Fibroblast of skin of left biceps (primary cell): ENCODE results near the gene KLB.

Experiments used
- DNase-seq, 2 experiments: peaks; one replicate each; pipeline ENCODE4 v3.0.0-alpha.2; 2013; ENCODE audit warnings: low read depth in 2 of 2

The KLB gene

GRCh38 chr4:39464886-39465501 lies 58.3 kb downstream of the KLB start:
- peak; percentile 58 to 59 for DNase-seq

- no peak for DNase-seq
These were observed 60.0 kb downstream of the KLB start for GRCh38 chr4:39466747-39467146.

DNA sequence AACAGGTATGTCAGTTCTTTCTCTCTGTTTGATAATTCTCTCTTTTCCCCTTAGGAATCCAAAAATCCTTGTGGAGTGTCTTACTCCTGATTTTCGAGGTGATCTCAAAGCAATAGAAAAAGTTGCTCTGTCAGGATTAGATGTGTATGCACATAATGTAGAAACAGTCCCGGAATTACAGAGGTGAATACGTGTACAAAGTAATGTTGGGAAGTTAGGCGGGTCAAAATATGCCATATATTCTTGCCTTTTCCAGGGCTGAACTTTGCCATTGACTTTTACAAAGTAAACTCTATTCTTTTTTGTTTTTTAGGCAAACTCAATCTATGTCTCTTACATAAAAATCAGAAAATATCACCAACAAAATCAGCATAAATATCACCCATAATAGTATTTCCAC lies 60.7 kb downstream of the KLB start:
- no peak for DNase-seq

GRCh38 chr4:39469429-39470077 lies 62.8 kb downstream of the KLB start:
- peak; percentile 61 to 64 for DNase-seq

DNA sequence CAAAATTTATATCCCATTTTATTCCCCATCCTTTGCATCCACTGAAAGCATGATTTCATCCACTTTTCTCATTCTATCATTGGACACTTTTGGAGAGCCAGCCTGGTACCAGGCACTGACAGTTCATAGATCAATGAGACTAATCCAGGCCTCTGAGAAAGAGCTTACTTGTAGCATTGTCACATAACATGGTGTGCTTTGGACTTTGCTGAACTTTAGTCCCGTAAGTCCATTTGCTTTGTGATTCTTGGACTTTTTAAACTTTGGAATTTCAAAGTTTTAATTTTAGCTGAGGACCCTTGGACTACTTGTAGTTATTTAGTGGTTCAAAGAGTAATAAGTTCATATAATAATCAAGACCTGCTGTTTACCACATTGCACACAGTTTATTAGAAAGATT lies 63.7 kb downstream of the KLB start:
- no peak for DNase-seq

DNA sequence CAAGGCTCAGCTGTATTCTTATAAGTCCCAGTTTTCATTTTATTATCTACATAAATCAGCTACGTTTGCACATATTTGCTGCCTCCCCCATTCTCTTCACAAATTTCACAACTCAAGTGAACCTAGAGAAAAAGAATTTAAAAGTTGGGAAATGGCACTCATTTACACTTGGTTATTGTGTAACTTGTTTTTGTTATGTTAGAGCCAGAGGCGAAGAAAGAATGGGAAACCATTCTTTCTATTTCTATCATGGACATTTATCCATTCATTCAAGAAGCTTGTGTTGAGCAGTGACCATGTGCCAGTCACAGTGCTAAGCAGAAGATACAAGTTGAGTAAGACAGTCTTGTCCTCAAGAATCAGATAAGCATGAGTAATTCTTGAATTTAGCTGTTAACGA lies 65.7 kb downstream of the KLB start:
- DNase-seq, result no peak

- DNase-seq, result no peak
These were observed 69.6 kb downstream of the KLB start for GRCh38 chr4:39476187-39476895.

DNA sequence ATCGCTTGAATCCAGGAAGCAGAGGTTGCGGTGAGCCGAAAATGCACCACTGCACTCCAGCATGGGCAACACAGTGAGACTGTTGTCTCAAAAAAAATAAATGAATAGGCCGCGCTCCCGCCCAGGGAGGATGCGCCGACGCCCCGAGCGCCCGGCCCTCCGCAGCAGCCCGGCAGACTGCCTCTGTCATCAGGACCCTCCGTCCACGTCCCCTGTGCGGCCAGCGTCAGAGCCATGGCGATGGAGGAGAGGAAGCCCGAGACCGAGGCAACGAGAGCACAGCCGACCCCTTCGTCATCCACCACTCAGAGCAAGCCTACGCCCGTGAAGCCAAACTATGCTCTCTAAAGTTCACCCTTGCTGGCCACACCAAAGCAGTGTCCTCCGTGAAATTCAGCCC lies 73.5 kb downstream of the KLB start:
- DNase-seq, result no peak

GRCh38 chr4:39480902-39481695 lies 74.4 kb downstream of the KLB start:
- DNase-seq, result no peak

GRCh38 chr4:39484582-39485272 lies 78.0 kb downstream of the KLB start:
- DNase-seq, result no peak

GRCh38 chr4:39486221-39486804 lies 79.6 kb downstream of the KLB start:
- no peak for DNase-seq

DNA sequence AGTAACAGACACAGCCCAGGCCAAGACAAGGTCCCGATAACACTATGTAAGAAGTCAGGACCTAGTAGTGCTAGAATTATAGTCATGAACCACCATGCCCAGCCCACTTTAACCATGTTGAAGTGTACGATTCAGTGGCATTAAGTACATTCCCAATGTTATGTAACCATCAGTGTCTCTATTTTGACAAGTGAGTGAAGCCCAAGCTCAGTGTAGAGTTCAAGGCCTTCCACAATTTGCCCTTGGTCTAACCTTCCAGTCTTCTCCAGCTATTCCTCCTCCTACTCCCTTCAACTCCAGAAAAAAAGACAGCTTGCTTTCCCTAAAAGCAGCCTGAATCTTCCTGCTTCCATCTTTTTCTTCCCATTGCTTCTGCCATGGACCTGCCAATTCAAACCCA lies 83.6 kb downstream of the KLB start:
- no peak for DNase-seq

DNA sequence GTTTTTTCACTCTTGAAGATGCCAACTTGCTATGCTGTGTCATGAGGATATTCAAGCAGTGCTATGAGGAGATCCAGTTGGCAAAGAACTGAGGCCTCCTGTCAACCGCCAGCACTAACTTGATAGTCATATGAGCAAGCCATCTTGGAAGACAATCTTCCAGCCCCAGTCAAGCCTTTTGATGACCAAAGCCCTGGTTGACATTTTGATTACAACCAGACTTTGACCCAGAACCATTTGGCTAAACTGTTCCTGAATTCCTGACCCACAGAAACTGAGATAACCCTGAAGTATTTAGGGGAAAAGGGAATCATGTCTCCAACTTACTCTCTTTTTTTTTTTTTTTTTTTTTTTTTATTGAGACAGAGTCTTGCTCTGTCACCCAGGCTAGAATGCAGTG lies 87.6 kb downstream of the KLB start:
- DNase-seq, result no peak

DNA sequence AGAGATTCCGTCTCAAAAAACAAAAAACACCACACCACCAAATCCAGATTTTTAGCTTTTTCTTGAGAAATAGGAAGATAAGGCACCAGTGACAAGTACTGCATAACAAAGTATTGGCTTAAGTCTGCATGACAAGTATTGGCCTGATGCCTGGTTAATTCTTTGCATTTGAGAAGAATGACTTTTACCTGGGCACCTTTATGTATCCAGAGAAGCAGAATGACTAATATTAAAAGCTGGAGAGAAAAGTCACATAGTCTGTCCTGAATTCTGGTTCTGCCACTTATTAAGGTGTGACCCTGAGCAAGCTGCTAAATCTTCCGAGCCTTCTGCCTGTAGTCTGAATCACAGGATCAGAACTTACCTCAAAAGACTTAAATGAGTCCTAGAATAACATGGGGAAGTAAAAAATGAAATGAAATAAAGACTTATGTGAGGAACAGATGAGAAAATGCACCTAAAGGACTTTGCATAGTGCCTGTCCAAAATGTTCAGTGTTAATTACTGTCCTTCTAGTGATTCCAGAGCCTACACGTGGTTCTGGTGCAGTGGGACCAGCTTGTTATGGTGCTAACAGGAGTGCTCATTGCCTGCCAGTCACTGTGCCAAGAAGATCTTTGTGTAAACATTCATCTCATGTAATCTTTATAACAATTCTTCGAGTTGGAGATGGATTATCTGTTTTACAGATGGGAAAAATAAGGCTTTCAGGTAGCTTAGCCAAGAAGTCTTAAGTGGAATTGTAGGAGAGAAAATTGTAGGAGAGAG lies 88.9 kb downstream of the KLB start:
- no peak for DNase-seq

DNA sequence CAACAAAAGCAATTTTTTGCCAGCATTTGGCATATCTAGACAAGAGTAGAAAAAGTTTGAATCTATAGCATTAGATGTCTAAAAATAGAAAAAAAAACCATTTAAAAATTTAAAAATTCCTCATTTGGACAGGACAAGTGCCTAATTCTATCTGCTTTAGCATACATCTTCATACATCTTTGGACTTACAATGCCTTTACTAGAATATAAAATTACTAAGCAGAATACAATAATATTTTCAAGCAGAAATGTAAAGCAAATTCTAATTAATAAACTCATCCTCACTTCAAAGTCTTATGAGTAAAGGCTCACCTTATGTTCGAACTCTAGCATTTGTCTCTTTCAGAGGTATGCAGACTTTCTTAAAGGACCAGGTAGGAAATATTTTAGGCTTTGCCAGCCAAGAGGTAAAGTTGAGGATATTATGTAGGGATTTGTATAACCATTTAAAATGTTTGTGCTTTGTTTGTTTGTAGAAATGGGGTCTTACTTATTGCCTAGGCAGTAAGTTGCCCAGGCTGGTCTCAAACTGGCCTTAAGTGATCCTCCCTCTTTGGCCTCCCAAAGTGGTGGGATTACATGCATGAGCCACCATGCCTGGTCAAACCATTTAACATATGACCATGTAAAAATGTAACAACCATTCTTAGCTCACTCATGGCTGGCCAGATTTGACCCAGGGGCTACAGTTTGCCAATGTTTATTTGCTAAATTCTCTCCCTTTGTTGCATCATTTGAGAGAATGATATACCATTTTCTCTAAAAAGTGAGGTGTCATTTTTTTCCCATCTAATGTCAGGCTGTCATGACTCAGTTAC lies 91.4 kb downstream of the KLB start:
- DNase-seq, result no peak

DNA sequence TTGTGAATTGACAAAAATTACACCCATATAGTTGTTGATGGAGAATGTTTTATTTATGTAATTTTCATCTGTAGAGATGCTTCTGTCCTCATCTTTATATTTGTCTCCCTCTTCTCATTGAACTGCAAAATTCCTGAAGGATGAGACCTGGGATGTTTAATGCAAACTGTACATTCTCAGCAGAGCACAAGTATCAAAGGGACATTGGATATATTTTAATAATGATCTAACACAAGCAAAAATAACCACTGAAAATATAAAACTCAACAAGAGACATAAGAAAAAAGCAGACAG lies 91.9 kb downstream of the KLB start:
- DNase-seq, result no peak
